PC-9 (cell line): Measurements from ENCODE around the gene CCDC117. TPM values are rescaled to one million over a fixed set of nuclear protein-coding genes. Genes with fewer than 3 reads are reported as not detected.
"Not testable (repeated sequence)": the region's sequence is repeated elsewhere in the genome, so short reads cannot be mapped to it uniquely, and the experiment has no call there.

Experiments
- BruUV-seq: library from RNA; stranded (reverse); fragments of 400-500 nt; replicated peaks from 2 replicates; lab custom pipeline; 2021; lab: Mats Ljungman, UMichigan
- CTCF ChIA-PET: fragments of 300-600 bp; sonication (Branson Sonifier 250); formaldehyde crosslinking; loops from one replicate; lab custom pipeline; 2022; ENCODE audit warnings: antibody characterized with exemption; lab: Charles Lee
- POLR2A ChIA-PET: fragments of 300-600 bp; sonication (Branson Sonifier 250); formaldehyde crosslinking; loops from one replicate; lab custom pipeline; 2022; ENCODE audit warnings: antibody characterized with exemption; ENCODE audit not compliant: unreplicated experiment; lab: Charles Lee
- DNase-seq, 2 experiments: peaks; one replicate each; pipeline versions ENCODE4 v3.0.0 to v3.0.0-alpha.2; 2015 to 2022; ENCODE audit warnings: mixed read lengths in 1 of 2
- H2AFZ ChIP-seq: fragments of 200-600 bp; sonication (generic); 2 replicates; pipeline ENCODE4 v1.8.1; 2017; ENCODE audit warnings: antibody characterized with exemption
- H3F3A ChIP-seq: fragments of 200-600 bp; sonication (generic); 2 replicates; pipeline ENCODE4 v1.8.1; 2017; ENCODE audit warnings: antibody characterized with exemption, mild to moderate bottlenecking, low read depth; ENCODE audit not compliant: insufficient read depth
- H3K27ac ChIP-seq: fragments of 200-600 bp; sonication (generic); 2 replicates; pipeline ENCODE4 v1.6.1; 2016; ENCODE audit warnings: mixed run types
- H3K27me3 ChIP-seq: fragments of 200-600 bp; sonication (generic); 2 replicates; pipeline ENCODE4 v1.6.1; 2016; ENCODE audit warnings: low read depth, mixed run types; ENCODE audit not compliant: insufficient read depth
- H3K36me3 ChIP-seq: fragments of 200-600 bp; sonication (generic); 2 replicates; pipeline ENCODE4 v1.6.1; 2016; ENCODE audit warnings: low read depth, mixed run types
- H3K4me1 ChIP-seq: fragments of 200-600 bp; sonication (generic); replicated peaks from 2 replicates; pipeline ENCODE4 v1.6.1; 2016; ENCODE audit warnings: mixed run types; ENCODE audit not compliant: insufficient read depth
- H3K4me2 ChIP-seq: fragments of 200-600 bp; sonication (generic); 2 replicates; pipeline ENCODE4 v1.6.1; 2017; ENCODE audit warnings: mixed run types
- H3K4me3 ChIP-seq: fragments of 200-600 bp; sonication (generic); 2 replicates; pipeline ENCODE4 v1.6.1; 2016; ENCODE audit warnings: mixed run types
- H3K79me2 ChIP-seq: fragments of 200-600 bp; sonication (generic); 2 replicates; pipeline ENCODE4 v1.6.1; 2017; ENCODE audit warnings: low read depth, mixed run types
- H3K9me2 ChIP-seq: fragments of 200-600 bp; sonication (generic); 2 replicates; pipeline ENCODE4 v1.8.1; 2017; ENCODE audit warnings: mild to moderate bottlenecking; ENCODE audit not compliant: insufficient read depth
- H3K9me3 ChIP-seq: fragments of 200-600 bp; sonication (generic); 2 replicates; pipeline ENCODE4 v1.8.1; 2016; ENCODE audit warnings: low read depth; ENCODE audit not compliant: insufficient read depth
- H4K20me1 ChIP-seq: fragments of 200-600 bp; sonication (generic); 2 replicates; pipeline ENCODE4 v1.8.1; 2017; ENCODE audit not compliant: insufficient read depth
- CTCF ChIP-seq: fragments of 200-600 bp; sonication (generic); conservative IDR thresholded peaks from 2 replicates; pipeline ENCODE4 v1.6.1; 2017; ENCODE audit warnings: mixed run types, antibody characterized with exemption, mild to moderate bottlenecking, moderate library complexity
- EZH2 ChIP-seq: fragments of 200-600 bp; sonication (generic); IDR thresholded peaks from 2 replicates; pipeline ENCODE4 v1.8.0; 2017; ENCODE audit warnings: antibody characterized with exemption, low read depth
- intact Hi-C: fragments of 100-400 bp; cut with micrococcal nuclease; formaldehyde crosslinking; loops from one replicate; pipeline ENCODE4 v1.10.0; 2022; ENCODE audit not compliant: unreplicated experiment
- total RNA-seq: library from RNA; stranded (reverse); gene quantifications from 2 replicates; pipeline ENCODE4 v1.2.3, GENCODE V29; 2021

Gene CCDC117
- total RNA-seq, 1 experiment from 2014 or later: 11.4 TPM

GRCh38 chr22:28759861-28760560, 12.5 kb upstream of the CCDC117 start:
- Histone ChIP-seq H3K4me3 (no peak overlapping the region), H3K4me2 (no peak overlapping the region), H3K9me3 (no peaks in the 10 kb centered on the region), H4K20me1 (no peaks in the 10 kb centered on the region), H3F3A (peaks cover 11% of the 10 kb centered on the region), H2AFZ (no peak overlapping the region), H3K27ac (no peak overlapping the region), H3K4me1 (peaks cover 8% of the 10 kb centered on the region; the same call in 1 of the 2 replicates), H3K9me2 (no peaks in the 10 kb centered on the region), H3K36me3 (no peaks in the 10 kb centered on the region), H3K27me3 (no peaks in the 10 kb centered on the region), H3K79me2 (no peaks in the 10 kb centered on the region)
- DNase-seq: peak in 1 of 2 experiments; percentile 80
- BruUV-seq: no TSS peak
- POLR2A ChIA-PET: interaction anchor here (0.7 kb wide), 1 partner anchor 442 kb away, joined by 5 read pairs; no protein-coding TSS in a partner anchor
- TF ChIP-seq EZH2: no peak
- TF ChIP-seq CTCF: no peak
- CTCF ChIA-PET: no interaction called here
- intact Hi-C loops: no loop called here

GRCh38 chr22:28761449-28761755, 11.1 kb upstream of the CCDC117 start:
- H4K20me1 ChIP-seq: no peaks in the 10 kb centered on the region
- peaks cover 11% of the 10 kb centered on the region for H3F3A ChIP-seq
- intact Hi-C loops: no loop called here
- TF ChIP-seq EZH2 (no peak), CTCF (no peak)
- H3K27me3 ChIP-seq: no peaks in the 10 kb centered on the region
- H3K79me2 ChIP-seq: no peaks in the 10 kb centered on the region
- CTCF ChIA-PET: no interaction called here
- BruUV-seq: no TSS peak
- H3K36me3 ChIP-seq: no peaks in the 10 kb centered on the region
- H3K4me3 ChIP-seq: no peak overlapping the region
- no peaks in the 10 kb centered on the region for H3K9me2 ChIP-seq
- no peak for DNase-seq
- H3K4me1 ChIP-seq: peaks cover 8% of the 10 kb centered on the region; the same call in 1 of the 2 replicates
- H3K27ac ChIP-seq: no peak overlapping the region
- POLR2A ChIA-PET: interaction anchor here (0.6 kb wide), 1 partner anchor 318 kb away, joined by 5 read pairs; no protein-coding TSS in a partner anchor
- H3K4me2 ChIP-seq: no peak overlapping the region
- H2AFZ ChIP-seq: no peak overlapping the region
- no peaks in the 10 kb centered on the region for H3K9me3 ChIP-seq

DNA sequence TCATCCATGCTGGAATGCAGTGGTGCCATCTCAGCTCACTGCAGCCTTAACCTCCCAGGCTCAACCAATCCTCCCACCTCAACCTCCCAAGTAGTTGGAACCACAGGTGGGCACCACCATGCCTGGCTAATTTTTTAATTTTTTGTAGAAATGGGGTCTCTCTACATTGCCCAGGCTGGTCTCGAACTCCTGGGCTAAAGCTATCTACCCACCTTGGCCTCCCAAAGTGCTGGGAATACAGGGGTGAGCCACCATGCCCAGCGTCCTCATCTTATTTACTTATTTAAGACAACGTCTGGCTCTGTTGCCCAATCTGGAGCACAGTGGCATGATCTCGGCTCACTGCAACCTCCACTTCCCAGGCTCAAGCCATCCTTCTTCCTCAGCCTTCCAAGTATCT, 10.5 kb upstream of the CCDC117 start:
- BruUV-seq, DNase-seq, H3K27me3 ChIP-seq, H3K9me3 ChIP-seq, H2AFZ ChIP-seq, H3K36me3 ChIP-seq, H4K20me1 ChIP-seq, H3K9me2 ChIP-seq, CTCF ChIA-PET, H3K4me1 ChIP-seq, H3K4me3 ChIP-seq, POLR2A ChIA-PET, H3K79me2 ChIP-seq, H3K27ac ChIP-seq, intact Hi-C loops, H3K4me2 ChIP-seq: not testable (repeated sequence)
- H3F3A ChIP-seq: peaks cover 11% of the 10 kb centered on the region
